H1 (cell line): ENCODE measurements around the gene NUP155. TPM values are rescaled to one million over a fixed set of nuclear protein-coding genes. Genes with fewer than 3 reads are reported as not detected.
"Not testable (repeated sequence)": the region's sequence is repeated elsewhere in the genome, so short reads cannot be mapped to it uniquely, and the experiment has no call there.

Source experiments
- CTCF ChIA-PET: fragments of 300-600 bp; sonication (Branson Sonifier 250); formaldehyde crosslinking; loops from one replicate; lab custom pipeline; 2021; ENCODE audit not compliant: partially characterized antibody; lab: Charles Lee
- POLR2A ChIA-PET: fragments of 300-600 bp; sonication (Branson Sonifier 250); formaldehyde crosslinking; loops from one replicate; lab custom pipeline; 2021; ENCODE audit warnings: inconsistent platforms; ENCODE audit not compliant: partially characterized antibody; lab: Charles Lee
- DNase-seq, 2 experiments: peaks; one replicate each; pipeline versions ENCODE4 v3.0.0 to v3.0.0-alpha.2; 2010 to 2022; ENCODE audit warnings: low spot score in 2 of 2, low read depth in 1 of 2, mixed read lengths in 1 of 2
- FAIRE-seq: peaks from 2 replicates; lab custom pipeline; 2011; peaks lifted over from hg19 to GRCh38; lab: Jason Lieb, UNC
- H2AFZ ChIP-seq: 2 replicates; pipeline ENCODE4 v1.8.1; 2012; ENCODE audit warnings: low read length, inconsistent platforms
- H2AK5ac ChIP-seq: 2 replicates; pipeline ENCODE4 v1.6.1; 2013; ENCODE audit warnings: low read depth, low read length
- H2BK120ac ChIP-seq: replicated peaks from 2 replicates; pipeline ENCODE3; 2013; ENCODE audit warnings: low read depth, low read length, inconsistent platforms
- H2BK12ac ChIP-seq: 2 replicates; pipeline ENCODE4 v1.6.1; 2013; ENCODE audit warnings: low read depth, low read length
- H2BK15ac ChIP-seq: 2 replicates; pipeline ENCODE4 v1.6.1; 2013; ENCODE audit warnings: low read length
- H2BK20ac ChIP-seq: 2 replicates; pipeline ENCODE4 v1.6.1; 2013; ENCODE audit warnings: low read length
- H2BK5ac ChIP-seq: 2 replicates; pipeline ENCODE4 v1.6.1; 2013; ENCODE audit warnings: low read depth, low read length
- H3K14ac ChIP-seq: 2 replicates; pipeline ENCODE4 v1.6.1; 2013; ENCODE audit warnings: inconsistent platforms; ENCODE audit not compliant: insufficient read length
- H3K18ac ChIP-seq: 2 replicates; pipeline ENCODE4 v1.6.1; 2013; ENCODE audit warnings: low read length; ENCODE audit errors: extremely low read depth
- H3K23ac ChIP-seq: 2 replicates; pipeline ENCODE4 v1.6.1; 2013; ENCODE audit warnings: inconsistent platforms; ENCODE audit not compliant: insufficient read length
- H3K23me2 ChIP-seq: 2 replicates; pipeline ENCODE4 v1.6.1; 2013; ENCODE audit warnings: low read depth, low read length
- H3K27ac ChIP-seq: 2 replicates; pipeline ENCODE4 v1.6.1; 2011; ENCODE audit warnings: low read depth, low read length, inconsistent platforms
- H3K27me3 ChIP-seq, 4 experiments: replicated peaks in 1 of 4; 1 replicate in 1 of 4; 2 replicates in 3 of 4; pipeline versions ENCODE4 v1.6.1 to v1.8.1; 2011 to 2013; ENCODE audit warnings: low read length in 3 of 4, mild to moderate bottlenecking in 3 of 4, inconsistent platforms in 2 of 4, mixed read lengths in 2 of 4, moderate library complexity in 1 of 4; ENCODE audit not compliant: control insufficient read depth in 3 of 4, insufficient read depth in 3 of 4; ENCODE audit errors: extremely low read depth in 1 of 4
- H3K36me3 ChIP-seq, 4 experiments: 2 replicates each; pipeline versions ENCODE4 v1.6.1 to v1.8.1; 2011 to 2013; ENCODE audit warnings: mild to moderate bottlenecking in 4 of 4, low read length in 3 of 4, moderate library complexity in 2 of 4, control low read depth in 1 of 4, inconsistent platforms in 1 of 4; ENCODE audit not compliant: insufficient read depth in 4 of 4, control insufficient read depth in 2 of 4
- H3K4ac ChIP-seq: replicated peaks from 2 replicates; pipeline ENCODE3; 2013; ENCODE audit warnings: low read length, low read depth, mixed read lengths, inconsistent platforms; ENCODE audit not compliant: insufficient read length
- H3K4me1 ChIP-seq, 4 experiments: replicated peaks in 1 of 4; 1 replicate in 1 of 4; 2 replicates in 3 of 4; pipeline versions ENCODE4 v1.6.1 to v1.8.1; 2011 to 2013; ENCODE audit warnings: low read length in 3 of 4, inconsistent platforms in 2 of 4, mixed read lengths in 1 of 4; ENCODE audit not compliant: insufficient read depth in 4 of 4, control insufficient read depth in 3 of 4
- H3K4me2 ChIP-seq, 2 experiments: 2 replicates each; pipeline versions ENCODE4 v1.6.1 to v1.8.1; 2011 to 2013; ENCODE audit warnings: low read depth in 2 of 2, low read length in 2 of 2, control low read depth in 1 of 2, inconsistent platforms in 1 of 2, mild to moderate bottlenecking in 1 of 2; ENCODE audit not compliant: insufficient read depth in 1 of 2
- H3K4me3 ChIP-seq, 4 experiments: fragments of 200-600, 300-600 bp in 1 of 4; sonication (generic), shearing (Covaris generic), sonication (Bioruptor Twin) in 1 of 4; 2 replicates each; pipeline versions ENCODE4 v1.5.1 to v1.8.1; 2011 to 2016; ENCODE audit warnings: low read length in 4 of 4, low read depth in 3 of 4, control low read depth in 2 of 4, inconsistent platforms in 2 of 4, mild to moderate bottlenecking in 2 of 4, mixed read lengths in 1 of 4, moderate library complexity in 1 of 4; ENCODE audit not compliant: insufficient read depth in 2 of 4; ENCODE audit errors: extremely low read depth in 1 of 4
- H3K56ac ChIP-seq: replicated peaks from 2 replicates; pipeline ENCODE3; 2013; ENCODE audit warnings: low read depth, mild to moderate bottlenecking, mixed read lengths, low read length, inconsistent platforms; ENCODE audit not compliant: insufficient read length
- H3K79me1 ChIP-seq: 2 replicates; pipeline ENCODE4 v1.6.1; 2013; ENCODE audit warnings: low read depth, low read length, control low read depth
- H3K79me2 ChIP-seq, 2 experiments: 2 replicates each; pipeline versions ENCODE4 v1.6.1 to v1.8.1; 2012 to 2013; ENCODE audit warnings: low read length in 2 of 2, mild to moderate bottlenecking in 2 of 2, inconsistent platforms in 1 of 2; ENCODE audit not compliant: insufficient read depth in 2 of 2, control insufficient read depth in 1 of 2
- H3K9ac ChIP-seq, 4 experiments: replicated peaks in 1 of 4; 1 replicate in 1 of 4; 2 replicates in 3 of 4; pipeline versions ENCODE4 v1.6.1 to v1.8.1; 2011 to 2013; ENCODE audit warnings: low read depth in 3 of 4, low read length in 3 of 4, control low read depth in 2 of 4, mild to moderate bottlenecking in 2 of 4, moderate library complexity in 2 of 4, inconsistent platforms in 1 of 4; ENCODE audit errors: extremely low read depth in 1 of 4
- H3K9me3 ChIP-seq, 2 experiments: 2 replicates each; pipeline versions ENCODE4 v1.6.1 to v1.8.1; 2012 to 2013; ENCODE audit warnings: mild to moderate bottlenecking in 2 of 2, moderate library complexity in 2 of 2, control low read depth in 1 of 2, inconsistent platforms in 1 of 2, low read depth in 1 of 2, low read length in 1 of 2, mixed read lengths in 1 of 2; ENCODE audit not compliant: insufficient read depth in 2 of 2
- H4K20me1 ChIP-seq, 2 experiments: replicated peaks in 1 of 2; 2 replicates each; pipeline versions ENCODE3 to v1.8.1; 2011 to 2013; ENCODE audit warnings: inconsistent platforms in 2 of 2, low read length in 2 of 2, mild to moderate bottlenecking in 1 of 2; ENCODE audit not compliant: insufficient read depth in 2 of 2, control insufficient read depth in 1 of 2
- H4K5ac ChIP-seq: 2 replicates; pipeline ENCODE4 v1.6.1; 2013; ENCODE audit warnings: low read length, low read depth, mixed read lengths, inconsistent platforms; ENCODE audit not compliant: insufficient read length
- H4K8ac ChIP-seq: 2 replicates; pipeline ENCODE4 v1.8.0; 2013; ENCODE audit warnings: mild to moderate bottlenecking, moderate library complexity, low read length, inconsistent platforms; ENCODE audit not compliant: insufficient read depth; ENCODE audit errors: extremely low read depth
- H4K91ac ChIP-seq: replicated peaks from 2 replicates; pipeline ENCODE3; 2013; ENCODE audit warnings: low read length, mixed read lengths, inconsistent platforms; ENCODE audit not compliant: insufficient read length
- WGBS, 2 experiments: shearing (Covaris generic) in 1 of 2; methylation state at CpG; one replicate each; pipeline versions ENCODE4 v1.1.6 to v1.1.7; 2013 to 2015; ENCODE audit warnings: low lambda C conversion rate in 2 of 2, mixed read lengths in 2 of 2, inconsistent platforms in 1 of 2, low coverage in 1 of 2, missing lambda C conversion rate in 1 of 2; ENCODE audit not compliant: insufficient replicate concordance in 2 of 2, insufficient coverage in 1 of 2, insufficient read length in 1 of 2; ENCODE audit errors: extremely low coverage in 1 of 2, missing lambda C conversion rate in 1 of 2; 5-methylcytosine and 5-hydroxymethylcytosine counted together
- polyA plus RNA-seq, 7 experiments: library from polyadenylated mRNA; depleted of rRNA in 3 of 7; stranded (reverse) in 5 of 7; unstranded in 2 of 7; fragments of >200 nt in 5 of 7; fragments of 200-250 nt in 2 of 7; gene quantifications; 1 replicate in 5 of 7; 2 replicates in 1 of 7; 4 replicates in 1 of 7; pipeline versions ENCODE4 v1.2.1 to v1.2.3, GENCODE V29; 2011 to 2013; ENCODE audit warnings: missing spikeins in 2 of 7, mixed read lengths in 2 of 7
- total RNA-seq: library from RNA; stranded (reverse); fragmentation: NEBNext Ultra II Directional; extraction: Animal tissue kit (Norgen Biotek cat#: 25700); gene quantifications from 2 replicates; pipeline ENCODE4 v1.2.1, GENCODE V29; 2021

Gene NUP155
- total and polyA plus RNA-seq, 2 of the 8 experiments (the other 6 are each of a cell fraction or from before 2014, with no cell fraction given), result 27.1 to 91.6 TPM

DNA sequence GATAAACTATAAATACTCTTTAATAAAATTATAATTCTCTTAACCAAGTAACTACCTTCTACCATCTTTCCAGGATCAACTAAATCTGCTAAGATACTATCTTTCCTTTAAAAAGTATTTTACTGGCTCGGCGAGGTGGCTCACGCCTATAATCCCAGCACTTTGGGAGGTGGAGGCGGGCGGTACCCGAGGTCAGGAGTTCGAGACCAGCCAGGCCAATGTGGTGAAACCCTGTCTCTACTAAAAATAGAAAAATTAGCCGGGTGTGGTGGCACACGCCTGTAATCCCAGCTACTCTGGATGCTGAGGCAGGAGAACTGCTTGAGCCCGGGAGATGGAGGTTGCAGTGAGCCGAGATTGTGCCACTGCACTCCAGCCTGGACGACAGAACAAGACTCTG, 36.2 kb downstream of the NUP155 start:
- H3K23ac ChIP-seq, H3K4me1 ChIP-seq, H2AK5ac ChIP-seq, H3K56ac ChIP-seq, H4K20me1 ChIP-seq, FAIRE-seq, H2BK12ac ChIP-seq, H2BK5ac ChIP-seq, H3K27ac ChIP-seq, H3K23me2 ChIP-seq, H2BK120ac ChIP-seq, DNase-seq, H3K9me3 ChIP-seq, H2BK20ac ChIP-seq, H3K14ac ChIP-seq, H4K5ac ChIP-seq, H4K91ac ChIP-seq, H3K79me2 ChIP-seq, H3K9ac ChIP-seq, H3K18ac ChIP-seq, H3K27me3 ChIP-seq, POLR2A ChIA-PET, H3K4ac ChIP-seq, H3K4me3 ChIP-seq, H2AFZ ChIP-seq, H3K79me1 ChIP-seq, H3K4me2 ChIP-seq, H4K8ac ChIP-seq, H2BK15ac ChIP-seq: not testable (repeated sequence)
- CTCF ChIA-PET, result interaction anchor here (0.7 kb wide), 1 partner anchor 1436 kb away, joined by 3 read pairs; no protein-coding TSS in a partner anchor
- WGBS, 2 experiments, result 90% methylated on average over 11 of the region's 12 CpGs; no CpG with 5 or more reads in 1 of the 2 experiments
- peaks cover 12 to 62% (median 40%) of the 10 kb centered on the region in 4 experiments; a peak in 7 of 8 replicates for H3K36me3 ChIP-seq
